Adrenal gland (tissue), 5 donors: ENCODE results near the gene IGFBP4.

Experiments
- CTCF ChIP-seq, 6 experiments: fragments of 450-650 bp in 4 of 6; fragments of 200-600 bp in 2 of 6; sonication (generic) in 1 of 6; IDR thresholded peaks; 1 replicate in 5 of 6; 2 replicates in 1 of 6; pipeline versions ENCODE4 v1.5.1 to v1.8.0; 2016 to 2021; ENCODE audit warnings: antibody characterized with exemption in 6 of 6, mild to moderate bottlenecking in 2 of 6, moderate library complexity in 1 of 6
- POLR2A ChIP-seq, 2 donors: fragments of 450-650 bp; IDR thresholded peaks; one replicate each; pipeline ENCODE4 v1.6.1; 2017; ENCODE audit warnings: antibody characterized with exemption in 2 of 2, mild to moderate bottlenecking in 2 of 2, moderate library complexity in 1 of 2
- donor health status: DM: no; HTN: no; CAD: no.

DNA sequence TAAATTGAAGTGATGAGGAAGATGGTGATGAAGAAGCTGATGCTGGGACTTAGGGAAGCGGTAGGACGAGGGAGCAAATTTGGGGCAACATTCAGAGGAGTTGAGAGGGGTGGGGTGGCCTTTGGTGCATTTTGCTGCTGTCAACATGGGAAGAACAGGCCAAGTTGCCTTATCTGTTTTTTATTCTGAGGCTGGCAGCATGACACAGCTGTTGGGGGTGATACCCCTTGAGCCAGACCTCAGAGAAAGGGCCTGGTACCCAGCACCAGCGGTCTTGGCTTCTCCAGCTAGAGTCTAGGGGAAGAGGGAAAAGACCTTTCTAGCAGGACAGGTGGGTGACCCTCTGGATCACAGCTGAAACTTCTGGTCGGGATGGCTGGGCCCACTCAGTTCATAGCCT, 4.6 kb downstream of the IGFBP4 start:
- no peak for TF ChIP-seq POLR2A (IDR thresholded peaks at IDR 0.05)
- TF ChIP-seq CTCF (IDR thresholded peaks at IDR 0.05), result no peak
